Mucosa of gallbladder (tissue), 1 donor: ENCODE results near the gene NDUFS7. TPM values are rescaled to one million over a fixed set of nuclear protein-coding genes. Genes with fewer than 3 reads are reported as not detected.

Experiments used
- DNase-seq: peaks from one replicate; pipeline ENCODE4 v3.0.0-alpha.2; 2020; ENCODE audit warnings: low spot score
- total RNA-seq: library from RNA; stranded (reverse); gene quantifications from one replicate; pipeline ENCODE4 v1.2.1, GENCODE V29; 2021
- donor health status: DM: no; HTN: no; CAD: no.

Gene NDUFS7
- total RNA-seq, 1 donor from 2014 or later: 121 TPM

- no peak for DNase-seq
These were observed 19.5 kb upstream of the NDUFS7 start for GRCh38 chr19:1364070-1364704.

- DNase-seq: no peak
These were observed 18.1 kb upstream of the NDUFS7 start for GRCh38 chr19:1365319-1366269.

GRCh38 chr19:1366296-1366695, 17.4 kb upstream of the NDUFS7 start:
- DNase-seq: no peak

- no peak for DNase-seq
These were observed 16.5 kb upstream of the NDUFS7 start for GRCh38 chr19:1366899-1367870.

GRCh38 chr19:1369214-1369805, 14.4 kb upstream of the NDUFS7 start:
- DNase-seq: no peak

- no peak for DNase-seq
These were observed 12.9 kb upstream of the NDUFS7 start for GRCh38 chr19:1370579-1371361.

- no peak for DNase-seq
These were observed 10.6 kb upstream of the NDUFS7 start for GRCh38 chr19:1373042-1373533.

- DNase-seq: peak; percentile 43
These were observed 10.0 kb upstream of the NDUFS7 start for GRCh38 chr19:1373534-1374249.

GRCh38 chr19:1374250-1374577, 9.5 kb upstream of the NDUFS7 start:
- no peak for DNase-seq

- DNase-seq: no peak
These were observed 7.3 kb upstream of the NDUFS7 start for GRCh38 chr19:1376415-1376805.

GRCh38 chr19:1377176-1377964, 6.3 kb upstream of the NDUFS7 start:
- no peak for DNase-seq

GRCh38 chr19:1377965-1378785, 5.5 kb upstream of the NDUFS7 start:
- DNase-seq: no peak

GRCh38 chr19:1379126-1379905, 4.4 kb upstream of the NDUFS7 start:
- no peak for DNase-seq

- DNase-seq: no peak
These were observed 3.7 kb upstream of the NDUFS7 start for GRCh38 chr19:1379961-1380489.

GRCh38 chr19:1382250-1382649, 1.5 kb upstream of the NDUFS7 start:
- DNase-seq: no peak

GRCh38 chr19:1383017-1383311, 743 bp upstream of the NDUFS7 start:
- DNase-seq: no peak

- DNase-seq: no peak
These were observed 367 bp downstream of the NDUFS7 start for GRCh38 chr19:1384085-1384462.
